GM23338 (cell line): Measurements from ENCODE around the gene ESPNL. TPM values are rescaled to one million over a fixed set of nuclear protein-coding genes. Genes with fewer than 3 reads are reported as not detected.

Source experiments
- ATAC-seq: fragments of 200-7000 bp; cut with Tn5 transposase; 3 replicates; pipeline ENCODE4 v1.9.1; 2020
- DNase-seq: peaks from one replicate; pipeline ENCODE4 v3.0.0-alpha.2; 2015; ENCODE audit warnings: low spot score
- H2AFZ ChIP-seq: fragments of 200-600 bp; sonication (generic); 2 replicates; pipeline ENCODE4 v1.8.0; 2016; ENCODE audit warnings: antibody characterized with exemption, mild to moderate bottlenecking, moderate library complexity
- H3F3A ChIP-seq: fragments of 200-600 bp; sonication (generic); replicated peaks from 2 replicates; pipeline ENCODE4 v1.8.0; 2017; ENCODE audit warnings: antibody characterized with exemption, mixed run types, low read depth
- H3K27ac ChIP-seq: fragments of 200-600 bp; sonication (generic); 2 replicates; pipeline ENCODE4 v1.6.1; 2016; ENCODE audit warnings: low read depth
- H3K27me3 ChIP-seq: fragments of 200-600 bp; sonication (generic); 2 replicates; pipeline ENCODE4 v1.8.0; 2016; ENCODE audit warnings: mild to moderate bottlenecking, mixed run types, moderate library complexity; ENCODE audit not compliant: insufficient read depth
- H3K36me3 ChIP-seq: fragments of 200-600 bp; sonication (generic); 2 replicates; pipeline ENCODE4 v1.8.0; 2016; ENCODE audit warnings: mild to moderate bottlenecking; ENCODE audit not compliant: insufficient read depth
- H3K4me1 ChIP-seq: fragments of 200-600 bp; sonication (generic); 2 replicates; pipeline ENCODE4 v1.8.0; 2016; ENCODE audit warnings: mild to moderate bottlenecking, moderate library complexity; ENCODE audit not compliant: insufficient read depth
- H3K4me2 ChIP-seq: fragments of 200-600 bp; sonication (generic); 2 replicates; pipeline ENCODE4 v1.7.1; 2017; ENCODE audit warnings: mixed run types
- H3K4me3 ChIP-seq: fragments of 200-600 bp; sonication (generic); 2 replicates; pipeline ENCODE4 v1.6.1; 2016; ENCODE audit warnings: mixed run types
- H3K79me2 ChIP-seq: fragments of 200-600 bp; sonication (generic); replicated peaks from 2 replicates; pipeline ENCODE4 v1.8.0; 2017; ENCODE audit warnings: mild to moderate bottlenecking; ENCODE audit not compliant: insufficient read depth
- H3K9me2 ChIP-seq: fragments of 200-600 bp; sonication (generic); 2 replicates; pipeline ENCODE4 v1.8.0; 2017; ENCODE audit not compliant: insufficient read depth
- H4K20me1 ChIP-seq: fragments of 200-600 bp; sonication (generic); replicated peaks from 2 replicates; pipeline ENCODE4 v1.8.0; 2017; ENCODE audit warnings: mild to moderate bottlenecking; ENCODE audit not compliant: insufficient read depth
- H3K27ac Mint-ChIP-seq: 2 replicates; pipeline ENCODE4 v1.8.0; 2020; ENCODE audit warnings: inconsistent platforms, mild to moderate bottlenecking, moderate library complexity, mixed read lengths
- H3K27me3 Mint-ChIP-seq: 3 replicates; pipeline ENCODE4 v1.8.0; 2022; ENCODE audit warnings: low read depth, mild to moderate bottlenecking, moderate library complexity, mixed read lengths, inconsistent platforms; ENCODE audit not compliant: insufficient read depth, poor library complexity
- H3K36me3 Mint-ChIP-seq: 3 replicates; pipeline ENCODE4 v1.8.0; 2021; ENCODE audit warnings: low read depth, mild to moderate bottlenecking, inconsistent platforms, moderate library complexity, mixed read lengths
- H3K4me1 Mint-ChIP-seq: 3 replicates; pipeline ENCODE4 v1.8.0; 2020; ENCODE audit warnings: mild to moderate bottlenecking, inconsistent platforms, mixed read lengths
- H3K4me3 Mint-ChIP-seq: 3 replicates; pipeline ENCODE4 v1.8.0; 2021; ENCODE audit warnings: moderate library complexity, mild to moderate bottlenecking, inconsistent platforms, mixed read lengths
- H3K9me3 Mint-ChIP-seq: 3 replicates; pipeline ENCODE4 v1.8.0; 2020; ENCODE audit warnings: moderate library complexity, mild to moderate bottlenecking, inconsistent platforms, mixed read lengths
- CREB1 ChIP-seq: fragments of 250-450 bp; sonication (Bioruptor Pico); IDR thresholded peaks from 2 replicates; pipeline ENCODE4 v1.5.0; 2020; ENCODE audit warnings: low read depth, mild to moderate bottlenecking, moderate library complexity
- EZH2 ChIP-seq: fragments of 200-600 bp; sonication (generic); IDR thresholded peaks from one replicate; pipeline ENCODE4 v1.8.0; 2017; ENCODE audit warnings: antibody characterized with exemption, mild to moderate bottlenecking, low read depth; ENCODE audit not compliant: unreplicated experiment
- EZH2phosphoT487 ChIP-seq: fragments of 200-600 bp; sonication (generic); IDR thresholded peaks from one replicate; pipeline ENCODE4 v1.8.1; 2018; ENCODE audit warnings: antibody characterized with exemption; ENCODE audit not compliant: unreplicated experiment
- JUNB ChIP-seq: IDR thresholded peaks from one replicate; pipeline ENCODE4 v1.6.1; 2016; ENCODE audit warnings: antibody characterized with exemption; ENCODE audit not compliant: unreplicated experiment
- NANOG ChIP-seq: IDR thresholded peaks from 2 replicates; pipeline ENCODE4 v1.6.1; 2016; ENCODE audit warnings: antibody characterized with exemption, borderline replicate concordance
- POLR2AphosphoS5 ChIP-seq: IDR thresholded peaks from 2 replicates; pipeline ENCODE4 v1.6.1; 2016; ENCODE audit warnings: antibody characterized with exemption, low read depth
- STAT1 ChIP-seq: IDR thresholded peaks from one replicate; pipeline ENCODE4 v1.6.1; 2016; ENCODE audit warnings: antibody characterized with exemption; ENCODE audit not compliant: unreplicated experiment
- ZNF114 ChIP-seq: fragments of 250-450 bp; sonication (Bioruptor Pico); IDR thresholded peaks from 2 replicates; pipeline ENCODE4 v1.5.0; 2020; ENCODE audit warnings: mild to moderate bottlenecking, moderate library complexity
- ZNF331 ChIP-seq: fragments of 250-450 bp; sonication (Bioruptor Pico); IDR thresholded peaks from 2 replicates; pipeline ENCODE4 v1.5.0; 2020; ENCODE audit warnings: low read depth, mild to moderate bottlenecking, moderate library complexity
- ZNF462 ChIP-seq: fragments of 250-450 bp; sonication (Bioruptor Pico); IDR thresholded peaks from 2 replicates; pipeline ENCODE4 v1.5.0; 2020; ENCODE audit warnings: mild to moderate bottlenecking, moderate library complexity
- polyA plus RNA-seq: library from polyadenylated mRNA; unstranded; fragments of >200 nt; fragmentation: Nextera tagmentation; extraction: Ambion mirVana; gene quantifications from 2 replicates; pipeline ENCODE4 v1.2.1, GENCODE V29; 2016
- total RNA-seq: library from RNA; depleted of rRNA; stranded (reverse); fragments of >200 nt; shearing (Covaris generic); gene quantifications from 2 replicates; pipeline ENCODE4 v1.2.3, GENCODE V29; 2014
- TF ChIP-seq, protein P1 (sequence below): IDR thresholded peaks from one replicate; pipeline ENCODE4 v1.6.1; 2018; ENCODE audit warnings: antibody characterized with exemption; ENCODE audit not compliant: unreplicated experiment
- TF ChIP-seq, protein P2 (sequence below), 2 experiments: fragments of 200-600 bp in 1 of 2; sonication (generic) in 1 of 2; conservative IDR thresholded peaks; 2 replicates each; pipeline versions ENCODE4 v1.5.1 to v1.6.1; 2016 to 2017; ENCODE audit warnings: antibody characterized with exemption in 2 of 2, low read depth in 2 of 2, mild to moderate bottlenecking in 2 of 2, moderate library complexity in 1 of 2
- TF ChIP-seq, protein P3 (sequence below): IDR thresholded peaks from 2 replicates; pipeline ENCODE4 v1.6.1; 2016; ENCODE audit warnings: antibody characterized with exemption

Gene ESPNL
- total and polyA plus RNA-seq, 2 experiments from 2014 or later = 0.44 to 3.1 TPM

GRCh38 chr2:238087211-238087610 is 12.9 kb upstream of the ESPNL start:
- 0 out of 2 replicates have a peak, but pooled peaks cover 8% of the 10 kb centered on the region for H3F3A ChIP-seq
- no peaks in the 10 kb centered on the region for H3K79me2 ChIP-seq
- no peaks in the 10 kb centered on the region for H4K20me1 ChIP-seq
- no peak for DNase-seq
- peaks cover 43% of the 10 kb centered on the region for H3K36me3 ChIP-seq
- Mint-ChIP-seq H3K9me3 (no peaks in the 10 kb centered on the region), H3K4me3 (no peak overlapping the region), H3K27me3 (peaks cover 5% of the 10 kb centered on the region), H3K4me1 (no peaks in the 10 kb centered on the region), H3K36me3 (peaks cover 80% of the 10 kb centered on the region), H3K27ac (no peak overlapping the region)
- ATAC-seq = no peak
- H3K4me3 ChIP-seq = no peak overlapping the region
- no peak overlapping the region for H3K27ac ChIP-seq
- no peak overlapping the region for H2AFZ ChIP-seq
- no peak overlapping the region for H3K4me2 ChIP-seq
- TF ChIP-seq ZNF114 (CRISPR knock-in tag) (no peak), JUNB (no peak), POLR2AphosphoS5 (no peak), ZNF462 (no peak), CREB1 (CRISPR knock-in tag) (no peak), EZH2 (no peak), EZH2phosphoT487 (no peak), NANOG (no peak), ZNF331 (CRISPR knock-in tag) (no peak), STAT1 (no peak)
- TF ChIP-seq, protein P1, sequence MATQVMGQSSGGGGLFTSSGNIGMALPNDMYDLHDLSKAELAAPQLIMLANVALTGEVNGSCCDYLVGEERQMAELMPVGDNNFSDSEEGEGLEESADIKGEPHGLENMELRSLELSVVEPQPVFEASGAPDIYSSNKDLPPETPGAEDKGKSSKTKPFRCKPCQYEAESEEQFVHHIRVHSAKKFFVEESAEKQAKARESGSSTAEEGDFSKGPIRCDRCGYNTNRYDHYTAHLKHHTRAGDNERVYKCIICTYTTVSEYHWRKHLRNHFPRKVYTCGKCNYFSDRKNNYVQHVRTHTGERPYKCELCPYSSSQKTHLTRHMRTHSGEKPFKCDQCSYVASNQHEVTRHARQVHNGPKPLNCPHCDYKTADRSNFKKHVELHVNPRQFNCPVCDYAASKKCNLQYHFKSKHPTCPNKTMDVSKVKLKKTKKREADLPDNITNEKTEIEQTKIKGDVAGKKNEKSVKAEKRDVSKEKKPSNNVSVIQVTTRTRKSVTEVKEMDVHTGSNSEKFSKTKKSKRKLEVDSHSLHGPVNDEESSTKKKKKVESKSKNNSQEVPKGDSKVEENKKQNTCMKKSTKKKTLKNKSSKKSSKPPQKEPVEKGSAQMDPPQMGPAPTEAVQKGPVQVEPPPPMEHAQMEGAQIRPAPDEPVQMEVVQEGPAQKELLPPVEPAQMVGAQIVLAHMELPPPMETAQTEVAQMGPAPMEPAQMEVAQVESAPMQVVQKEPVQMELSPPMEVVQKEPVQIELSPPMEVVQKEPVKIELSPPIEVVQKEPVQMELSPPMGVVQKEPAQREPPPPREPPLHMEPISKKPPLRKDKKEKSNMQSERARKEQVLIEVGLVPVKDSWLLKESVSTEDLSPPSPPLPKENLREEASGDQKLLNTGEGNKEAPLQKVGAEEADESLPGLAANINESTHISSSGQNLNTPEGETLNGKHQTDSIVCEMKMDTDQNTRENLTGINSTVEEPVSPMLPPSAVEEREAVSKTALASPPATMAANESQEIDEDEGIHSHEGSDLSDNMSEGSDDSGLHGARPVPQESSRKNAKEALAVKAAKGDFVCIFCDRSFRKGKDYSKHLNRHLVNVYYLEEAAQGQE = no peak
- TF ChIP-seq, protein P2, sequence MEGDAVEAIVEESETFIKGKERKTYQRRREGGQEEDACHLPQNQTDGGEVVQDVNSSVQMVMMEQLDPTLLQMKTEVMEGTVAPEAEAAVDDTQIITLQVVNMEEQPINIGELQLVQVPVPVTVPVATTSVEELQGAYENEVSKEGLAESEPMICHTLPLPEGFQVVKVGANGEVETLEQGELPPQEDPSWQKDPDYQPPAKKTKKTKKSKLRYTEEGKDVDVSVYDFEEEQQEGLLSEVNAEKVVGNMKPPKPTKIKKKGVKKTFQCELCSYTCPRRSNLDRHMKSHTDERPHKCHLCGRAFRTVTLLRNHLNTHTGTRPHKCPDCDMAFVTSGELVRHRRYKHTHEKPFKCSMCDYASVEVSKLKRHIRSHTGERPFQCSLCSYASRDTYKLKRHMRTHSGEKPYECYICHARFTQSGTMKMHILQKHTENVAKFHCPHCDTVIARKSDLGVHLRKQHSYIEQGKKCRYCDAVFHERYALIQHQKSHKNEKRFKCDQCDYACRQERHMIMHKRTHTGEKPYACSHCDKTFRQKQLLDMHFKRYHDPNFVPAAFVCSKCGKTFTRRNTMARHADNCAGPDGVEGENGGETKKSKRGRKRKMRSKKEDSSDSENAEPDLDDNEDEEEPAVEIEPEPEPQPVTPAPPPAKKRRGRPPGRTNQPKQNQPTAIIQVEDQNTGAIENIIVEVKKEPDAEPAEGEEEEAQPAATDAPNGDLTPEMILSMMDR (conservative IDR thresholded peaks at IDR 0.05; ENCODE audit: low read depth in 2 of 2) = no peak
- TF ChIP-seq, protein P3, sequence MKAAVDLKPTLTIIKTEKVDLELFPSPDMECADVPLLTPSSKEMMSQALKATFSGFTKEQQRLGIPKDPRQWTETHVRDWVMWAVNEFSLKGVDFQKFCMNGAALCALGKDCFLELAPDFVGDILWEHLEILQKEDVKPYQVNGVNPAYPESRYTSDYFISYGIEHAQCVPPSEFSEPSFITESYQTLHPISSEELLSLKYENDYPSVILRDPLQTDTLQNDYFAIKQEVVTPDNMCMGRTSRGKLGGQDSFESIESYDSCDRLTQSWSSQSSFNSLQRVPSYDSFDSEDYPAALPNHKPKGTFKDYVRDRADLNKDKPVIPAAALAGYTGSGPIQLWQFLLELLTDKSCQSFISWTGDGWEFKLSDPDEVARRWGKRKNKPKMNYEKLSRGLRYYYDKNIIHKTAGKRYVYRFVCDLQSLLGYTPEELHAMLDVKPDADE = no peak
- no peaks in the 10 kb centered on the region for H3K4me1 ChIP-seq
- H3K9me2 ChIP-seq = no peaks in the 10 kb centered on the region
- no peaks in the 10 kb centered on the region for H3K27me3 ChIP-seq
